GM20431 (cell line): ENCODE results near the gene EIF5B.
"Not testable (repeated sequence)": the region's sequence is repeated elsewhere in the genome, so short reads cannot be mapped to it uniquely, and the experiment has no call there.

Source experiments
- in situ Hi-C: fragments of 300-500 bp; cut with MseI, MboI; formaldehyde crosslinking; loops from one replicate; pipeline ENCODE4 v1.15.0; 2020; ENCODE audit warnings: low sequenced_read_pairs; ENCODE audit not compliant: unreplicated experiment

EIF5B gene

DNA sequence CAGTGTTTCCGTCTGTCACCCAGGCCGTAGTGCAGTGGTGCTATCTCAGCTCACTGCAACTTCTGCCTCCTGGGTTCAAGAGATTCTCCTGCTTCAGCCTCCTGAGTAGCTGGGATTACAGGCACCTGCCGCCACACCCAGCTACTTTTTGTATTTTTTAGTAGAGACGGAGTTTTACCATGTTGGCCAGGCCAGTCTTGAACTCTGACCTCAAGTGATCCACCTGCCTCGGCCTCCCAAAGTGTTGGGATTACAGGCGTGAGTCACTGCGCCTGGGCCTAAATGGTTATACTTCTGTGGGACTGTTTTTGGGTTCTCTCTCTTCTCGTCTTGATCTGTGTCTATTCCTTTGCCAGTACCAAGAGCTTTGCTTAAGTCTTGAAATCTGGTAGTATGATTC, 17.6 kb downstream of the EIF5B start:
- in situ Hi-C loops = not testable (repeated sequence)

DNA sequence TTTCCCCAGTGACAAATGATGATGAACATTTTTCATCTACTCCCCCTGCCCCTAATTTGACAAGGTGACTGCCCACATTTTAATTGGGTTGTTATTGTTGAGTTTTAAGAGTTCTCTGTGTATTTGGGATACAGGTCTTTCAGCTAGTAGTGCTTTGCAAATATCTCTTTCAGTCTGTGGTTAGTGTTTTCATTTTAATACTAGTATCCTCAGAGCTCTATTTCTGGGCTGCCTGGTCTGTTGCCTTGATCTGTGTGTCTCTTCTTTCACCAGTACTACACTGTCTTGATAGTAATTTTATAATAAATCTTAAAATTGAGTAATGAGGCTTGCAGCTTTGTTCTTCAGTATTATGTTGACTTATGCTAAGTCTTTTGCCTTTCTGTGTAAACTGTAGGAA, 19.7 kb downstream of the EIF5B start:
- in situ Hi-C loops = no loop called here

DNA sequence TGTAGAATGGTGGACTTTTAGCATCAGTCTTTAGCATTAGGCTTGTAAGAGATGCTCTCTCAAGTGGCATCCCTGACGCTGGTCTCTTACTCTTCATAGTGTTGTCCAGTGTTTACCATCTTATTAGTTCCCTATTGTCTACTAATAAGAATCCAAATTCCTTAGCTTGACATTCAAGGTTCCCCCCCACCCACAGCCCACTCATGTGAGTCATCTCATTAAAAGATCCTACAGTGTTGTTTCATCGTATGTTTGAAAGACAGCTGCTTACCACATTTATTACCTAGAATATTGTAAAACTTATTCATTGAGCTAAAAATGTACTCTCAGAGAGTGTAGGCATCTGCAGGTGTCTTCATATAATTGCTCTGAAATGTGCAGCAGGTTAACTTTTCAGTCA, 28.5 kb downstream of the EIF5B start:
- in situ Hi-C loops = no loop called here

DNA sequence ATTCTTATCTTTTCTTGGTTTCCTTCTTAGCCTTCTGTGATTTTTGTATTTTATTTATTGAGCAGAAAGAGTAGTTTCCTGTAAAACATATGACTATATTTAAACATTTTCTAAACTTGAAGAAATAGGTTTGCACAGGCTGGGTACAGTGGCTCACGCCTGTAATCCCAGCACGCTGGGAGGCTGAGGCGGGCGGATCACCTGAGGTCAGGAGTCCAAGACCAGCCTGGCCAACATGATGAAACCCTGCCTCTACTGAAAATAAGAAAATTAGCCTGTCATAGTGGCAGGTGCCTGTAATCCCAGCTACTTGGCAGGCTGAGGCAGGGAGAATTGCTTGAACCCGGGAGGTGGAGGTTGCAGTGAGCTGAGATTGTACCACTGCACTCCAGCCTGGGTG, 31.7 kb downstream of the EIF5B start:
- in situ Hi-C loops = not testable (repeated sequence)

DNA sequence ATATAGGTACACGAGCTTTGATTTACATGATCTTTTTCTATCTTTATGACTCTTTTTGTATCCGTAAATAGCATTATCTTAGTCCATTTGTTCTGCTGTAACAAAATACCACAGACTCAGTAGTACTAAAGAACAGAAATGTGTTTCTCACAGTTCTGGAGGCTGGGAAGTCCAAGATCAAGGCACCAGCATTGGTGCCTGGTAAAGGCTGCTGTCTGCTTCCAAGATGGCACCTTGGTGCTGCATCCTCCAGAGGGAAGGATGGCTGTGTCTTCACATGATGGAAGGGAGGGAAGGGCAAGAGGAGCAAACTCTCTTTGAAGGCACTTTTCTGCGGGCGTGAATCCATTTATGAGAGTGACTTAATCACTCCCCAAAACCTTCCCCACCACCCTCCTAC, 36.0 kb downstream of the EIF5B start:
- in situ Hi-C loops = no loop called here

DNA sequence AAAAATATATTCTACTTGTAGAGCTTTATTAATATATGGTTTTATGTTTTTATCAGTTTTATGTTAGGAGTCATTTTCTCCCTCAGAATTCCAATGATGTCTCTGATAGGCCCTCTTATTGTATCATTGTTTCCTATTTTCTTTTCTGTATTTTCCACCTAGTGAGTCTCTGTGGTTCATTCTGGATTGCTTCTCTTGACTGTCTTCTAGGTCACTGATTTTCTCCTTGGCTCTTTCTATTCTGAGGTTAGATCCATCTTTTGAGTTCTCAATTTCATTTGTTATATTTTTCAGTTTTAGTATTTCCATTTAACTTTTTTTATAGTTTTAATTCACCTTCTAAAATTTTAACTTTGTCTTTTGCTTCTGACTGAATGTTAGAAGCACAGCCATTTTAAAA, 37.6 kb downstream of the EIF5B start:
- in situ Hi-C loops = no loop called here

DNA sequence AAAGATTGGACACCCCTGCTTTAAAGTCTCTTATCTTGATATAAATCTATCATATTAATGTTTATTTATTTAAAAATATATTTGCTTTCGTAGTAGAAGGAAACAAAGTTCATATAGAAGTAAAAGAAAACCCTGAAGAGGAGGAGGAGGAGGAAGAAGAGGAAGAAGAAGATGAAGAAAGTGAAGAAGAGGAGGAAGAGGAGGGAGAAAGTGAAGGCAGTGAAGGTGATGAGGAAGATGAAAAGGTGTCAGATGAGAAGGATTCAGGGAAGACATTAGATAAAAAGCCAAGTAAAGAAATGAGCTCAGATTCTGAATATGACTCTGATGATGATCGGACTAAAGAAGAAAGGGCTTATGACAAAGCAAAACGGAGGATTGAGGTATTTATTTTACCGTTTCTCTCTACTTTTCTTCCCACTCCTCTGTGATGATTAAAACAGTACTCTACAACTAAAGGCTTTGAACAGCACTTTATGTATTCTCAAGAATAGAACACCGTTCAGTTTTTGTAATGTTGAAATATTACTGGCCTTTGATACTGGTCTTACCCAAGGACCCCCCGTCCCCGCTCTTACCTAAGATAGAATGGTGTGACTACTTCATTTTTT, 39.2 kb downstream of the EIF5B start:
- in situ Hi-C loops = no loop called here

DNA sequence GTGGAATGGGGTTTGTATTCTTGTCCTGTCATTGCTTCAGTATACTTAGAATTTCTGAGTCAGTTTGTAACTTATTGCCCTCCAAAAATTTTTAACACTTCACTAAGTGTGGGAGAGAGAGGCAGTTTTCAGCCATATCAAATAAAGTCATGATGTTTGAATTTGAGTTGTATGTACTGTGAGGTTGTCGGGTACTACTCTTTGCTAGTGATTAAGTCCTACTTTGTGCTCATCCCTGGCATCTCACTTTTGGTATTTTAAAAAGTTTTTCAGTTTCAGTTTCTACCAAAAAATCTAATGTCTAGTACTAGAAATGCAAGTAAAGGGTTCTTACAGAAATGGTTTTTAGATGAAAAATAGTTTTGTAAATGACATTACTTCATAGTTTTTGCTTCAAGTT, 40.7 kb downstream of the EIF5B start:
- in situ Hi-C loops = no loop called here

DNA sequence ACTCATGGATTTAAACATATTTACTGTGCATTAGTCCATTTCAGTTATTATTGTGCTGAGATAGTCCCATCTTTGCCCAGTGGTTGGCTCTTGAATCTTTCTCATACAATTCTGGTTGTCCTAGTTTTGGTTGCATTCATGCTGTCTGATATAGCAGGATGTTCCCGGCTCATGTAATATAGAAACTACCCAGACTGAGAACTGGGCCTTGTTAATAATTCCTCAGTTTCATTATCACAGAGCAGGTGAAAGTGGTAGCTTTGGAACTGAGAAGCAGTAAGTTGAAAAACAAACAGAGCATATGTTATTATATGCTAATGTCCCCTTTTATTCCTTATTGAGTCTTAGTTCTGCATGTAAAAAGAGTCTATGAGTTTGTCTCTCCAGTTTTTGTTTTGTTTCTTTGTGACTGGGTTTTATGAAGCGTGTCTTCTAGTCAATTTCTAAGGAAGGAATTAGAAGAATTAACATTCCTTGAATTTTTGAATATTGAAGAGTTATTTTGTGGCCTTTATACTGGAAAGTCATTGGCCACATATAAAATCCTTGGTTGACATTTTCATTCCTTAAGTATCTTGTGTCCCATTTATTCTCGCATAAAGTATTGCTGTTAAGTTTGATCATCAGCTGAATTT, 43.3 kb downstream of the EIF5B start:
- in situ Hi-C loops = no loop called here

DNA sequence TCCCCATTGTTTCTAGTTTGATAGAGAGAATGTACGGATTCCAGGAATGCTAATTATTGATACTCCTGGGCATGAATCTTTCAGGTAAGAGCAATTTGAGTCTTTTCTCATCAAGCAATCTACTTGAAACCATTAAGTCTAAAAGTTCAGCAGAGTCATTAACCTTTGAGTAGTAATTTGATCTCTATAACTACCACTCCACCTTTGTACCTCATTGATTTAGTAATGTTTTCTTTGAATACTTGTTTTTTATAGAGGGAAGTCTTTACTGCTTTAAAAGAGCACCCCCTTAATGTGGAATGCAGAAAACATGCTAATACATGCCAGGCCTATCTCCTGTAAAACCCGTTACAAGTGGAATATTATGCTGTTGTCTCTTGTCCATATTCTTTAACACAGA, 45.0 kb downstream of the EIF5B start:
- in situ Hi-C loops = no loop called here

DNA sequence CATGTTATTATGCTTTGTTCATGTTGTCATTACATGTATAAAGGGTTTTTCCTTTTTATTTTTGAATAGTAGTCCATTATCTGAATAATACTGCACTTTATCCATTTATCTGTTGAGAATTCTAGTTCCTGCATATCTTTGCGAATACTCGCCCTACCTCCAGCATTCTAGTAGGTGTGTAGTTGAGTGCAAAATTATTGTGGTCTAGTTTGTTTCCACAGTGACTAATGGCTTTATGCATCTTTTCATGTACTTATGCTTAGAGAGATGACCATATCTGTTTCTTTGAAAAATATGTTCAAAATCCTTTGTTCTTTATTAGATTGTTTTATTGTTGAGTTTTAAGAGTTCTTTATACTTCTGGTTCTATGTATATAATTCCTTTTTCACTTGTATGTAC, 48.8 kb downstream of the EIF5B start:
- in situ Hi-C loops = no loop called here

DNA sequence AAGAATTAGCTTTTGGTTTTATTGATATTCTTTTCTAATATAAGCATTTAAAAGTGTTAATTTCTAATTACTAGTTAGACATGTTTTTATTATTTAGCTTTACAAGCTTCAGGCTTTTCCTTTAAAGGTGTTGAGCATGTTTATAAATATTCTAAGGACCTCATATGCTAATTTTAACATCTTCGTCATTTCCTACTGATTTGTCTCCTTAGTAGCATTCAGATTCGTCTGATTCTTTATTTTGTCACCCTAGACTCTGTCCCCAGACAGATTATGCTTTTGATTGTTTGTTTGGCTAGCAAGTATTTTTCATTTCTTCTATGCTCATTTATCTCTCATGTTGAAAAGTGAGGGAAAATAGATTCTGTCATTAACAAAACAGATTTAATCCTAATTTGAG, 51.7 kb downstream of the EIF5B start:
- in situ Hi-C loops = no loop called here

DNA sequence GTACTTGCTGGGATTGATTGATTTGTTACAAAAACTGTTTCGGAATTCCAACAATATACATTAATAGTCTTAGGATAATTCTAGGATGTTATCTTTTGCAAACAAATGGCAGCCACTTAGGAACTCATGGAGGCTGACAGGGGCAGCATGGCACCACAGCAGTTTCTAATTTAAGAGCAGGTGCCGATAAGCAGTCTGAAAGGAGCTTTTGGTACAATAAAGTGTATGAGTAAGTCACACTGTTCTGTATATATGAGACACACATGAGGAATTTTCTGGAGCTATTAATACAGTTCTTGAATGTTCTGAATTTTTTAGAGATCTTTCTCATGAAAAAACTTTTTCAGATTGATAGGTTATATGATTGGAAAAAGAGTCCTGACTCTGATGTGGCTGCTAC, 52.2 kb downstream of the EIF5B start:
- in situ Hi-C loops = no loop called here

DNA sequence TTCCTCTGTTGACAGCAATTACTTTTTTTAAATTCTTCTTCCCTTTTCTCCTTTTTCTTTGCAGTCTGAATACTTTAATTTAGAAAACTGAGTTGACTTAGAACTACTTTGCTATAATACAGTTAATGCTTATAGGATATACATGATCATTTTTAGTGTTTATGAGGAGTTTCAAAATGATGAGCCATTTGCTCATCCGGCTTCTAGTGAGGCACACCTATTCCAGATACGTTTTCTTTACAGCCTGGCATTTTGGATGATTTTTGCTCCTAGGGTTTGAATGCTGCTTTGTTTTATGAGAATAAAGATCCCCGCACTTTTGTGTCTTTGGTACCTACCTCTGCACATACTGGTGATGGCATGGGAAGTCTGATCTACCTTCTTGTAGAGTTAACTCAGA, 52.8 kb downstream of the EIF5B start:
- in situ Hi-C loops = no loop called here

DNA sequence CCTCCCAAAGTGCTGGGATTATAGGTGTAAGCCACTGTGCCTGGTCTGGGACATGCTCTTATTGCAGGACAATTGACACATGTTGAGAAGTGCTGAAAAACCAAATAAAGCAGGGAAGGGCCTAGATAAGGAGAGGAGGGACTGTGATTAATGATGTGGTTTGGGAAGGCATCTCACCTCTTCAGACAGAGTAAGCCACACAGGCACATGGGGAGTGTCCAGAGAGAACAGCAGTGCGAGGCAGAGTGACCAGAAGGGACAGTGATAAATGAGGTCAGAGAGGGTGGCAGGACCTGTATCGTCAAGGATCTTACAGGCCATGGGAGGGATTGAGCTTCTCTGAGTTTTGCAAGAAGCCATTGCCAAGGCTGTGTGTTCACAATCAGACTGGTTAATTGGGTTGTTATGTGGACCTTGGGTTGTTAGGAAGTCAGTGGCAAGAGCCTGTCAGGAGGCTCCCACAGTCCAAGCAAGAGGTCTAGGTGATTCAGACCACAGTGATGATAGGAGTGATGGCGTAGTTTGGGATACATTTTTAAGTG, 58.5 kb downstream of the EIF5B start:
- in situ Hi-C loops = no loop called here

DNA sequence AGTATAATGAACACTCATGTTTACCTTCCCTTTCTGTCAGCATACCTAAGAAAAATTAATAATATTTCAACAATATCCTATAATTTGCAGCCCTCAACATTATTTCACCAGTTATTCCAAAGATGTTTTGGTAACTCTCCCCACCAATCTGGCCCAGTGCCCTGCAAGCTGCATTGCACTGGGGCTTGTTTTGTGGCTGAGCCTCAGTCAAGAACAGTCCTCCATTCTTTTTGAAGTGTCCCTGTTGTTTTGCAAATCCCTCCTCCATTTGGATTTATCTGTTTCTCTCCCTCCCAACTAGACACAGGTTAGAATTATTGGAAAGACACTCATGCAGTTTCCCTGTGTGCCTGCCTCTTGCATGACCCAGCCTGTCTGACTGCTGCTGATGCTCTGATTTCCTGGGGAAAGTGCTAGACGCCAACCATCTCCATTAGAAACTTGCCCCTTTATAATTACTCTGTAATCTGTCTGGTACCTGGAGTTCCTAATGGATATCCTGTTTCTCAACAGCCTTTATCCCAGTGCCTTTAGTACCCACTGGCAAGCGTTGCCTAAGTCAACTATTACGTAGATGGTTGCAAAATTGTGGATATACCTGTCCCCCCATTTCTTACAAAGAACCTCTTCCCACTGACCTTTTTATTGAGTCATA, 60.2 kb downstream of the EIF5B start:
- in situ Hi-C loops = no loop called here

DNA sequence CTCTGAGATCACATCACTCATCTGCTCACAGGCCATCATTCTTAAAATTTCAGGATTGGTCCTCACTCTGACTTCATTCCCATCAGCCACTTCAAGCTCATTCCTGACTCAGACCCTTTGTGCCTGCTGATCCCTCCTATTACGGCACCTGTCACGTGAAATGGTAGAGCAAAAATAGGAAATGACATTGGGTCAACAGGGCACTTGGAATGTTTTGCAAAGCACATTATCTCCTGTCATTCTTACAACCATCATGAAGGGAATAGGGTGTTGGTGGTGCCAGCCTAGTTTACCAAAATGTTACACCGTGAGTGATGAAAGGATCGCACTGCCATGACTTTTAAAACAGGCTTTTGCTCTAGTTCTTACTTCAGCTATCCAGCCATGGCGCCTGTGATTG, 61.1 kb downstream of the EIF5B start:
- in situ Hi-C loops = no loop called here

DNA sequence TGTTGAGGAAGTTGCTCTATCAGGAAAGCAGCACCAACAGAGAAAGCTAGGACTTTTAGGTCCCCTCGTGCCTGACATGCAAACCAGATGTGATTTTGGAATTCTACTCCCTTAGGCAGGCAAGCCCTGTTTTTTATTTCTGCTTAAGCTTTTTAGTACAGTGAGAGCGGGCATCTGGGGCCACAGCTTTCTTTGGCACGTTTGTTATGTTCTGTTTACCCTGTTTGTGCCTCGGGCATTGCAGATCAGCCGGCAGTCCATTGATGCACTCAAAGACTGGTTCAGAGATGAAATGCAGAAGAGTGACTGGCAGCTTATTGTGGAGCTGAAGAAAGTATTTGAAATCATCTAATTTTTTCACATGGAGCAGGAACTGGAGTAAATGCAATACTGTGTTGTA, 61.9 kb downstream of the EIF5B start:
- in situ Hi-C loops = no loop called here

DNA sequence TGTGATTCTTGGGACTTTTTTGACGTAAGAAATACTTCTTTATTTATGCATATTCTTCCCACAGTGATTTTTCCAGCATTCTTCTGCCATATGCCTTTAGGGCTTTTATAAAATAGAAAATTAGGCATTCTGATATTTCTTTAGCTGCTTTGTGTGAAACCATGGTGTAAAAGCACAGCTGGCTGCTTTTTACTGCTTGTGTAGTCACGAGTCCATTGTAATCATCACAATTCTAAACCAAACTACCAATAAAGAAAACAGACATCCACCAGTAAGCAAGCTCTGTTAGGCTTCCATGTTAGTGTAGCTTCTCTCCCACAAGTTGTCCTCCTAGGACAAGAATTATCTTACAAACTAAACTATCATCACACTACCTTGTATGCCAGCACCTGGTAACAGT, 62.6 kb downstream of the EIF5B start:
- in situ Hi-C loops = no loop called here

DNA sequence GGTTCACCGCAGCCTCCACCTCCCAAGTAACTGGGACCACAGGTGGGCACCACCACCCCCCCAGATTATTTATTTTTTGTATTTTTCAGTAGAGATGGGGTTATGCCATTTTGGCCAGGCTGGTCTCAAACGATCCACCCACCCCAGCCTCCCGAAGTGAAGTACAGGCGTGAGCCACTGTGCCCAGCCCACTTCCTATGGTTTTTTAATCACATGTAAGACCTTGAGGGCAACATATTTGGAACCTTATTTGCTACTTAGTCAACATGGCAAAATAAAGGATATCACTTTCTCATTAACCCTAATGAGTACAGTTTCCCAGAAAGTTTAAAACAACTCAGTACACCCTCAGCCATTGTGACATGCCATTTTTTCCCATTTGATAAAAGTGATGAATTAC, 64.7 kb downstream of the EIF5B start:
- in situ Hi-C loops = no loop called here

DNA sequence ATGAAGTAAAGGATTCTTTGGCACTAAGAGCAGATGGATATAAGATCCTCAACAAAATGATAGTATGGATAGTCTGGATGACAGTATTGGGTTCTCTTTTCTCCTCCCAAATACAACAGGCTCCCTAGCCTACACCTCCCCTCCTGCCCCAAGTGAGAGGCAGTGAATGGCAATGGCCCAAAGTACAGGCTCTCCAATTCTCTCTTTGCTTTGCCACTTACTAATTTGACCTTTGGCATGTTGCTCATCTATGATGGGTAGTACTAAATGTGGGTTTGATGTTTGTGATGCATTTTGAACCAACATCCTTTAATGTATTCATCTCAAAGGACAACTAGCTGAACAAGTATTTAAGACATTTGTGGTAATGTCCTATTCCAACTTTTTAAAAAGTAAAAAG, 65.9 kb downstream of the EIF5B start:
- in situ Hi-C loops = no loop called here

DNA sequence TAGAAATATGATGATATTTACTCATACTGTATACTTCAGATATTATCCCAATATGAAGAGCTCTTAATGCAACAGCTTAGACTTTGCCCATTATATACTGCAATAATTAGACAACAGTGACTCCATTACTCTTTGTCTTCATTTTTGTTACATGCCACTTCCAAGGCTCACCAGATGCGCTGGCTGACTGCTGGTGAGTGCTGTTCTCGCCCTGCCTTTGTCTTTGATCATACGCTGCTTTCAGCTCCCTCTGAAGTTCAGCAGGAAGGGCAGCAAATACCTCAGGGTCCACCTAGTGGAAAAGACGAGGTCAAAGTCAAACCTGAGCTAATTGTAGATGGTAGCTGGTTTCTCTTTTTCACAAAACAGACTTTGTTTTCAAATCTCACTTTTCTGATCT, 66.3 kb downstream of the EIF5B start:
- in situ Hi-C loops = no loop called here
